ENCODE measurements around the gene PDGFC.

PDGFC gene

DNA sequence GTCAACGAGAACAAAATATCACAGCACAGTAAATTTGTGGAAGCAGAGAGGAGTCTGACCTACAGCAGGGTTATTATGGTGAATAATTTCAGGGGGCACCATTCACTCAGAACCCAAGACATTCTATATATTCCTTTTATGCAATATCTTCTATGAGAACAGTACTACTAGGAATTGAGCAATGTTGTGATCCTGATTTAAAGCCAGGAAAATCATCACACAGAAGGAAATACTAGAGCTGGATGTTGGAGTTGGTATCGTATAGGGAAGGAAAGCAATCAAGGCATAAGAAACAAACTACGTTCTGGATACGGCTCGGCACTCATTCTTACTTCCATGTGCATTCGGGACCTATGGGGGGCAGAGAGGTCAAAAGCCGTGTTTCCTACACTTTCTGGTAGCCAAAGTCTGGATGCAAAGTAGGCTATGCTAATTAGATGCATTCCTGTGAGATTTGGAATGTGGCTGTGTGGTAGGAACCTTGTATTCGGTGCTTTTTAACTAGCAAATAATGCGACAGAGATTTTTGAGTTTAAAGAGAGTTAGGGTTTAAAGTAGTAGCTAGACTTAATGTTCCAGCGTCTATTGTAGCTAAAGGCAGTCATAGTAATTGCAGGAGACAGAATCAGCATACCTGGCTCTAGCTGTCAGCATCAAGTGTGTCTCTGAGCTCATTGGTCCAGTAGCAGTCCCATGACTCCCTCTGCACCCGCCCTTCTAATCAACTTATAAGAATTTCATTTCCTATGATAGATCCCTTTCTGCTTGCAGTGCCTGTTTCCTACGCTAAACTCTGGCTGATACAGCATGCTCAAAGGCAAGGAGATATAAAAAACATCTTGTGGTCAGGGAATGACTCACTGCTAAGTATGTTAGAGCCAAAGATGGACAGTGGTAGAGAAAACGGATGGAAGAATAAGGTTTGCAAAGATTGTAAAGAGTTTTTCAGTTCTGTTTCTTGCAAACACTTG, 43.3 kb upstream of the PDGFC start:
- Histone ChIP-seq H4K20me1 (ENCODE audit: insufficient read depth, low read length) (no peaks in the 10 kb centered on the region), H3K27ac (ENCODE audit: low read depth, low read length, poor library complexity, severe bottlenecking) (no peak overlapping the region), H3K9me3 (ENCODE audit: low read length) (no peaks in the 10 kb centered on the region), H3K27me3 (ENCODE audit: insufficient read depth, low read length) (no peaks in the 10 kb centered on the region), H3K4me3 (ENCODE audit: low read depth, low read length, poor library complexity, severe bottlenecking) (no peak overlapping the region), H3K9ac (ENCODE audit: low read length) (no peak overlapping the region), H3K36me3 (ENCODE audit: insufficient read depth, low read length) (no peaks in the 10 kb centered on the region), H3K79me2 (ENCODE audit: insufficient read depth, low read length) (no peaks in the 10 kb centered on the region), H3K4me1 (ENCODE audit: insufficient read depth, low read length, severe bottlenecking) (no peaks in the 10 kb centered on the region), H2AFZ (ENCODE audit: low read length) (no peak overlapping the region), H3K9me2 (ENCODE audit: low read depth, low read length) (no peaks in the 10 kb centered on the region), H3K4me2 (ENCODE audit: low read length) (no peak overlapping the region), H3F3A (ENCODE audit: insufficient read depth, low read length) (no peaks in the 10 kb centered on the region)
- TF ChIP-seq, protein P1, sequence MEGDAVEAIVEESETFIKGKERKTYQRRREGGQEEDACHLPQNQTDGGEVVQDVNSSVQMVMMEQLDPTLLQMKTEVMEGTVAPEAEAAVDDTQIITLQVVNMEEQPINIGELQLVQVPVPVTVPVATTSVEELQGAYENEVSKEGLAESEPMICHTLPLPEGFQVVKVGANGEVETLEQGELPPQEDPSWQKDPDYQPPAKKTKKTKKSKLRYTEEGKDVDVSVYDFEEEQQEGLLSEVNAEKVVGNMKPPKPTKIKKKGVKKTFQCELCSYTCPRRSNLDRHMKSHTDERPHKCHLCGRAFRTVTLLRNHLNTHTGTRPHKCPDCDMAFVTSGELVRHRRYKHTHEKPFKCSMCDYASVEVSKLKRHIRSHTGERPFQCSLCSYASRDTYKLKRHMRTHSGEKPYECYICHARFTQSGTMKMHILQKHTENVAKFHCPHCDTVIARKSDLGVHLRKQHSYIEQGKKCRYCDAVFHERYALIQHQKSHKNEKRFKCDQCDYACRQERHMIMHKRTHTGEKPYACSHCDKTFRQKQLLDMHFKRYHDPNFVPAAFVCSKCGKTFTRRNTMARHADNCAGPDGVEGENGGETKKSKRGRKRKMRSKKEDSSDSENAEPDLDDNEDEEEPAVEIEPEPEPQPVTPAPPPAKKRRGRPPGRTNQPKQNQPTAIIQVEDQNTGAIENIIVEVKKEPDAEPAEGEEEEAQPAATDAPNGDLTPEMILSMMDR (IDR thresholded peaks at IDR 0.05; ENCODE audit: low read length) = no peak
- no peak for TF ChIP-seq EZH2 (IDR thresholded peaks at IDR 0.05; ENCODE audit: borderline replicate concordance, low read length)

GRCh38 chr4:157013656-157014055, 42.1 kb upstream of the PDGFC start:
- no peaks in the 10 kb centered on the region for H3F3A ChIP-seq (ENCODE audit: insufficient read depth, low read length)
- H4K20me1 ChIP-seq (ENCODE audit: insufficient read depth, low read length) = no peaks in the 10 kb centered on the region
- H3K4me3 ChIP-seq (ENCODE audit: low read depth, low read length, poor library complexity, severe bottlenecking) = no peak overlapping the region
- no peak overlapping the region for H2AFZ ChIP-seq (ENCODE audit: low read length)
- no peaks in the 10 kb centered on the region for H3K27me3 ChIP-seq (ENCODE audit: insufficient read depth, low read length)
- H3K9me2 ChIP-seq (ENCODE audit: low read depth, low read length) = no peaks in the 10 kb centered on the region
- H3K27ac ChIP-seq (ENCODE audit: low read depth, low read length, poor library complexity, severe bottlenecking) = no peak overlapping the region
- H3K9me3 ChIP-seq (ENCODE audit: low read length) = no peaks in the 10 kb centered on the region
- H3K36me3 ChIP-seq (ENCODE audit: insufficient read depth, low read length) = no peaks in the 10 kb centered on the region
- TF ChIP-seq EZH2 (IDR thresholded peaks at IDR 0.05; ENCODE audit: borderline replicate concordance, low read length) = no peak
- TF ChIP-seq, protein P1 (IDR thresholded peaks at IDR 0.05; ENCODE audit: low read length) = no peak
- H3K9ac ChIP-seq (ENCODE audit: low read length) = no peak overlapping the region
- no peaks in the 10 kb centered on the region for H3K4me1 ChIP-seq (ENCODE audit: insufficient read depth, low read length, severe bottlenecking)
- no peaks in the 10 kb centered on the region for H3K79me2 ChIP-seq (ENCODE audit: insufficient read depth, low read length)
- H3K4me2 ChIP-seq (ENCODE audit: low read length) = no peak overlapping the region

GRCh38 chr4:157012781-157013180, 41.2 kb upstream of the PDGFC start:
- no peaks in the 10 kb centered on the region for H3K9me2 ChIP-seq (ENCODE audit: low read depth, low read length)
- H3K4me2 ChIP-seq (ENCODE audit: low read length) = no peak overlapping the region
- no peaks in the 10 kb centered on the region for H3K36me3 ChIP-seq (ENCODE audit: insufficient read depth, low read length)
- H3F3A ChIP-seq (ENCODE audit: insufficient read depth, low read length) = no peaks in the 10 kb centered on the region
- no peak overlapping the region for H3K9ac ChIP-seq (ENCODE audit: low read length)
- H3K79me2 ChIP-seq (ENCODE audit: insufficient read depth, low read length) = no peaks in the 10 kb centered on the region
- no peaks in the 10 kb centered on the region for H3K4me1 ChIP-seq (ENCODE audit: insufficient read depth, low read length, severe bottlenecking)
- TF ChIP-seq EZH2 (IDR thresholded peaks at IDR 0.05; ENCODE audit: borderline replicate concordance, low read length) = no peak
- TF ChIP-seq, protein P1 (IDR thresholded peaks at IDR 0.05; ENCODE audit: low read length) = no peak
- no peaks in the 10 kb centered on the region for H3K9me3 ChIP-seq (ENCODE audit: low read length)
- H2AFZ ChIP-seq (ENCODE audit: low read length) = no peak overlapping the region
- H3K4me3 ChIP-seq (ENCODE audit: low read depth, low read length, poor library complexity, severe bottlenecking) = no peak overlapping the region
- H3K27me3 ChIP-seq (ENCODE audit: insufficient read depth, low read length) = no peaks in the 10 kb centered on the region
- no peaks in the 10 kb centered on the region for H4K20me1 ChIP-seq (ENCODE audit: insufficient read depth, low read length)
- no peak overlapping the region for H3K27ac ChIP-seq (ENCODE audit: low read depth, low read length, poor library complexity, severe bottlenecking)

All from OCI-LY1 (cell line).